ELF-1 (cell line): ENCODE data around the gene DNAH17.
A peak's percentile ranks its signal among the peaks of the same experiment; 100 is the strongest.

Experiments used
- DNase-seq: peaks from one replicate; pipeline ENCODE4 v3.0.0-alpha.2; 2016; ENCODE audit warnings: low read depth, low spot score

Gene DNAH17

GRCh38 chr17:78498848-78499247 lies 78.3 kb downstream of the DNAH17 start:
- peak; percentile 64 for DNase-seq

- peak; percentile 89 for DNase-seq
These were observed 80.1 kb downstream of the DNAH17 start for GRCh38 chr17:78497115-78497540.

- DNase-seq: no peak
These were observed 80.9 kb downstream of the DNAH17 start for GRCh38 chr17:78496311-78496710.

- no peak for DNase-seq
These were observed 81.6 kb downstream of the DNAH17 start for GRCh38 chr17:78495634-78496033.

- DNase-seq: no peak
These were observed 82.4 kb downstream of the DNAH17 start for GRCh38 chr17:78494696-78495330.

- no peak for DNase-seq
These were observed 83.1 kb downstream of the DNAH17 start for GRCh38 chr17:78493853-78494695.

GRCh38 chr17:78493450-78493849 lies 83.7 kb downstream of the DNAH17 start:
- DNase-seq: no peak

- DNase-seq: no peak
These were observed 84.9 kb downstream of the DNAH17 start for GRCh38 chr17:78492116-78492799.

- no peak for DNase-seq
These were observed 85.7 kb downstream of the DNAH17 start for GRCh38 chr17:78491236-78492115.

- DNase-seq: no peak
These were observed 86.5 kb downstream of the DNAH17 start for GRCh38 chr17:78490673-78491072.

GRCh38 chr17:78490156-78490555 lies 87.0 kb downstream of the DNAH17 start:
- DNase-seq: no peak

- peak; percentile 47 for DNase-seq
These were observed 88.1 kb downstream of the DNAH17 start for GRCh38 chr17:78488867-78489634.

- DNase-seq: no peak
These were observed 89.0 kb downstream of the DNAH17 start for GRCh38 chr17:78488156-78488555.

GRCh38 chr17:78486946-78487680 lies 90.1 kb downstream of the DNAH17 start:
- no peak for DNase-seq

- no peak for DNase-seq
These were observed 90.9 kb downstream of the DNAH17 start for GRCh38 chr17:78486228-78486802.

GRCh38 chr17:78485290-78486168 lies 91.7 kb downstream of the DNAH17 start:
- DNase-seq: no peak

- peak; percentile 27 for DNase-seq
These were observed 92.6 kb downstream of the DNAH17 start for GRCh38 chr17:78484271-78485246.
